CD14-positive monocyte (primary cell): ENCODE data around the gene NUDC. TPM values are rescaled to one million over a fixed set of nuclear protein-coding genes. Genes with fewer than 3 reads are reported as not detected.
A peak's percentile ranks its signal among the peaks of the same experiment; 100 is the strongest.

Source experiments
- DNase-seq, 3 donors: peaks; one replicate each; pipeline ENCODE4 v3.0.0-alpha.2; 2011 to 2022
- H2AFZ ChIP-seq: 2 replicates; pipeline ENCODE4 v1.6.0; 2012; ENCODE audit warnings: mild to moderate bottlenecking, low read depth, low read length, inconsistent platforms; ENCODE audit not compliant: insufficient read depth, poor library complexity, severe bottlenecking
- H3K27ac ChIP-seq, 2 donors: 1 replicate in 1 of 2; 2 replicates in 1 of 2; pipeline ENCODE4 v1.5.1; 2012 to 2013; ENCODE audit warnings: low read length in 2 of 2, control low read depth in 1 of 2, inconsistent platforms in 1 of 2, low read depth in 1 of 2, mild to moderate bottlenecking in 1 of 2
- H3K27me3 ChIP-seq, 2 donors: one replicate each; pipeline versions ENCODE4 v1.6.0 to v1.6.1; 2011 to 2013; ENCODE audit warnings: low read length in 2 of 2; ENCODE audit not compliant: control insufficient read depth in 2 of 2, insufficient read depth in 2 of 2
- H3K36me3 ChIP-seq, 2 donors: replicated peaks in 1 of 2; 1 replicate in 1 of 2; 2 replicates in 1 of 2; pipeline versions ENCODE4 v1.5.1 to v1.6.1; 2012 to 2013; ENCODE audit warnings: low read length in 2 of 2, control low read depth in 1 of 2, inconsistent platforms in 1 of 2, mild to moderate bottlenecking in 1 of 2; ENCODE audit not compliant: insufficient read depth in 2 of 2, control insufficient read depth in 1 of 2
- H3K4me1 ChIP-seq, 2 donors: 1 replicate in 1 of 2; 2 replicates in 1 of 2; pipeline versions ENCODE4 v1.5.1 to v1.6.1; 2012 to 2013; ENCODE audit warnings: low read length in 2 of 2, control low read depth in 1 of 2, inconsistent platforms in 1 of 2, mild to moderate bottlenecking in 1 of 2, moderate library complexity in 1 of 2; ENCODE audit not compliant: insufficient read depth in 2 of 2, control insufficient read depth in 1 of 2
- H3K4me2 ChIP-seq: replicated peaks from 2 replicates; pipeline ENCODE3; 2012; ENCODE audit warnings: low read length, moderate library complexity, mild to moderate bottlenecking; ENCODE audit not compliant: poor library complexity, severe bottlenecking; ENCODE audit errors: extremely low read depth
- H3K4me3 ChIP-seq, 3 experiments: fragments of 200-600 bp in 1 of 3; sonication (generic) in 1 of 3; replicated peaks in 1 of 3; 1 replicate in 2 of 3; 2 replicates in 1 of 3; pipeline ENCODE4 v1.5.1; 2011 to 2013; ENCODE audit warnings: low read length in 3 of 3, mild to moderate bottlenecking in 3 of 3, control low read depth in 2 of 3, low read depth in 2 of 3, inconsistent platforms in 1 of 3, moderate library complexity in 1 of 3
- H3K79me2 ChIP-seq: 2 replicates; pipeline ENCODE4 v1.6.0; 2012; ENCODE audit warnings: mild to moderate bottlenecking, control low read depth, inconsistent platforms, low read length, moderate library complexity; ENCODE audit not compliant: insufficient read depth
- H3K9ac ChIP-seq: 2 replicates; pipeline ENCODE4 v1.6.0; 2017; ENCODE audit warnings: low read length, mild to moderate bottlenecking; ENCODE audit not compliant: insufficient read depth, poor library complexity, severe bottlenecking
- H3K9me3 ChIP-seq, 2 donors: replicated peaks in 1 of 2; 1 replicate in 1 of 2; 2 replicates in 1 of 2; pipeline versions ENCODE4 v1.5.1 to v1.6.1; 2012 to 2013; ENCODE audit warnings: low read length in 2 of 2, control low read depth in 1 of 2; ENCODE audit not compliant: control insufficient read depth in 1 of 2, insufficient read depth in 1 of 2
- H4K20me1 ChIP-seq: 2 replicates; pipeline ENCODE4 v1.6.0; 2012; ENCODE audit warnings: mild to moderate bottlenecking, low read length, control low read depth, moderate library complexity; ENCODE audit not compliant: insufficient read depth
- H3K27ac Mint-ChIP-seq, 7 donors: one replicate each; pipeline ENCODE4 v1.8.0; 2020; ENCODE audit warnings: mild to moderate bottlenecking in 7 of 7, mixed read lengths in 7 of 7, moderate library complexity in 6 of 7, inconsistent platforms in 2 of 7
- H3K27me3 Mint-ChIP-seq, 3 donors: one replicate each; pipeline ENCODE4 v1.8.0; 2021 to 2022; ENCODE audit warnings: low read depth in 3 of 3, mild to moderate bottlenecking in 3 of 3, mixed read lengths in 3 of 3, moderate library complexity in 3 of 3, inconsistent platforms in 1 of 3
- H3K36me3 Mint-ChIP-seq, 2 donors: one replicate each; pipeline ENCODE4 v1.8.0; 2020; ENCODE audit warnings: mixed read lengths in 2 of 2, inconsistent platforms in 1 of 2, mild to moderate bottlenecking in 1 of 2
- H3K4me1 Mint-ChIP-seq: one replicate; pipeline ENCODE4 v1.8.0; 2020; ENCODE audit warnings: mild to moderate bottlenecking, mixed read lengths
- H3K4me3 Mint-ChIP-seq, 2 donors: one replicate each; pipeline ENCODE4 v1.8.0; 2020; ENCODE audit warnings: mild to moderate bottlenecking in 2 of 2, mixed read lengths in 2 of 2, moderate library complexity in 1 of 2
- H3K9me3 Mint-ChIP-seq, 7 donors: one replicate each; pipeline ENCODE4 v1.8.0; 2020 to 2022; ENCODE audit warnings: mixed read lengths in 7 of 7, mild to moderate bottlenecking in 6 of 7, moderate library complexity in 6 of 7, inconsistent platforms in 2 of 7
- WGBS: methylation state at CpG from one replicate; pipeline ENCODE4 v1.1.5; 2013; ENCODE audit warnings: missing lambda C conversion rate; ENCODE audit not compliant: insufficient coverage; 5-methylcytosine and 5-hydroxymethylcytosine counted together
- intact Hi-C, 2 donors: fragments of 100-400 bp; cut with micrococcal nuclease; formaldehyde crosslinking; loops; one replicate each; pipeline versions ENCODE4 v1.15.0 to v1.15.1; 2023
- polyA plus RNA-seq, 3 donors: library from polyadenylated mRNA; depleted of rRNA in 1 of 3; unstranded in 2 of 3; stranded (reverse) in 1 of 3; fragments of 300-500 nt in 2 of 3; fragments of >200 nt in 1 of 3; fragmentation: Illumina TruSeq in 2 of 3; gene quantifications; 1 replicate in 2 of 3; 2 replicates in 1 of 3; pipeline ENCODE4 v1.2.3, GENCODE V29; 2012 to 2021
- TF ChIP-seq, protein P1 (sequence below): fragments of 200-600 bp; IDR thresholded peaks from one replicate; pipeline ENCODE4 v1.8.0; 2022; ENCODE audit warnings: antibody characterized with exemption, mild to moderate bottlenecking

NUDC gene
- polyA plus RNA-seq, 3 donors: 28.3 to 58.3 (median 47.4) TPM

DNA sequence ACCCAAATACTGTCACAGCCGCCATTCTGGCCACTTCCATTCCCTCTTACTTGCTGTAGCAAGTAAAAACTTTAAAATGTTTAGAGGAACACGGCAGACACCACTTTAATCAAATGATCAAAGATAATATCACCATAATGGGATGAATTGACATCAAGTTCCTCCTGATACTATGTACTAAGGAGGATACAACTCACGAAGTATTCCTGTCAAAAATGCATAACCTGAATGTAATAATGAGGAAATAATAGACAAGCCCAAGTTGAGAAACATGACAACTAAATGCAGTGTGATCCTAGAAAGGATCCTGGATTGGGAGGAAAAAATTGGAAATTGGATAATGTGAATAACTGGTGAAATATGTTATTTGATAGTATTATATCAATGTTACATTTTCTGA, 34.8 kb downstream of the NUDC start:
- H3K4me3 Mint-ChIP-seq: no peak overlapping the region
- Histone ChIP-seq H3K9ac (no peak overlapping the region), H3K4me2 (no peak overlapping the region), H3K27me3 (peaks cover 26 to 29% of the 10 kb centered on the region in 2 donors), H3K27ac (no peak overlapping the region), H3K79me2 (no peaks in the 10 kb centered on the region), H3K36me3 (no peaks in the 10 kb centered on the region), H4K20me1 (no peaks in the 10 kb centered on the region), H2AFZ (no peak overlapping the region), H3K4me1 (peaks cover 7 to 14% of the 10 kb centered on the region in 2 donors), H3K9me3 (peaks cover 0 to 11% of the 10 kb centered on the region in 2 donors), H3K4me3 (no peak overlapping the region)
- TF ChIP-seq, protein P1, sequence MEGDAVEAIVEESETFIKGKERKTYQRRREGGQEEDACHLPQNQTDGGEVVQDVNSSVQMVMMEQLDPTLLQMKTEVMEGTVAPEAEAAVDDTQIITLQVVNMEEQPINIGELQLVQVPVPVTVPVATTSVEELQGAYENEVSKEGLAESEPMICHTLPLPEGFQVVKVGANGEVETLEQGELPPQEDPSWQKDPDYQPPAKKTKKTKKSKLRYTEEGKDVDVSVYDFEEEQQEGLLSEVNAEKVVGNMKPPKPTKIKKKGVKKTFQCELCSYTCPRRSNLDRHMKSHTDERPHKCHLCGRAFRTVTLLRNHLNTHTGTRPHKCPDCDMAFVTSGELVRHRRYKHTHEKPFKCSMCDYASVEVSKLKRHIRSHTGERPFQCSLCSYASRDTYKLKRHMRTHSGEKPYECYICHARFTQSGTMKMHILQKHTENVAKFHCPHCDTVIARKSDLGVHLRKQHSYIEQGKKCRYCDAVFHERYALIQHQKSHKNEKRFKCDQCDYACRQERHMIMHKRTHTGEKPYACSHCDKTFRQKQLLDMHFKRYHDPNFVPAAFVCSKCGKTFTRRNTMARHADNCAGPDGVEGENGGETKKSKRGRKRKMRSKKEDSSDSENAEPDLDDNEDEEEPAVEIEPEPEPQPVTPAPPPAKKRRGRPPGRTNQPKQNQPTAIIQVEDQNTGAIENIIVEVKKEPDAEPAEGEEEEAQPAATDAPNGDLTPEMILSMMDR: no peak
- WGBS: no CpG with 5 or more reads among the region's 3 CpGs
- DNase-seq: no peak
- H3K9me3 Mint-ChIP-seq: peaks cover 2 to 10% (median 5%) of the 10 kb centered on the region in 7 donors
- intact Hi-C loops: no loop called here
- peaks cover 35 to 55% (median 43%) of the 10 kb centered on the region in 3 donors for H3K27me3 Mint-ChIP-seq
- H3K27ac Mint-ChIP-seq: no peak overlapping the region
- peaks cover 3 to 4% of the 10 kb centered on the region in 2 donors for H3K36me3 Mint-ChIP-seq
- H3K4me1 Mint-ChIP-seq: peaks cover 13% of the 10 kb centered on the region

DNA sequence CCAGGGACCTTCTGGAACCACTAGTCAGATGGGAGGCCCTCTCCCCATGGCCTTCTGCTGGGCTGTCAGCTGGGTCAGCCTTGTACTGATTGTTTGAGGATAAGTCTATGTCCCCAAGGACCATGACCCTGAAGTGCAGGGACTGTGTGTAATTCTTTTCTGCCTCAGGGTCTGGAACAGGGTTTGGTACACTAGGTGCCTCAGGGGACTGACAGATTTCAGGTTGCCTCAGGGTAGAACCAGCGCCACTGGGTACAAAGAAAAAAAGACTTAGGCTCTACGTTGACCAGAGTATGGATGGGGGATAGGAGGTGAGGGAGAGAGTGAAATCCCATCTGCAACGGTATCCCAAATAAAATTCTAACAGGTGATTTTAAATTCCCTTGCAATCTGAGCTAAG, 35.8 kb downstream of the NUDC start:
- TF ChIP-seq, protein P1: no peak
- H3K9me3 Mint-ChIP-seq: peaks cover 2 to 10% (median 5%) of the 10 kb centered on the region in 7 donors
- Histone ChIP-seq H3K9me3 (peaks cover 0 to 11% of the 10 kb centered on the region in 2 donors), H3K4me1 (peaks cover 7 to 14% of the 10 kb centered on the region in 2 donors), H3K4me2 (no peak overlapping the region), H4K20me1 (no peaks in the 10 kb centered on the region), H3K4me3 (no peak overlapping the region), H3K27ac (no peak overlapping the region), H3K79me2 (no peaks in the 10 kb centered on the region), H3K36me3 (no peaks in the 10 kb centered on the region), H2AFZ (no peak overlapping the region), H3K27me3 (peaks cover 33 to 39% of the 10 kb centered on the region in 2 donors), H3K9ac (no peak overlapping the region)
- intact Hi-C loops: no loop called here
- H3K4me3 Mint-ChIP-seq: peak overlapping the region in 1 of 2 donors; percentile 59
- H3K27me3 Mint-ChIP-seq: peaks cover 44 to 64% (median 47%) of the 10 kb centered on the region in 3 donors
- no peak for DNase-seq
- no peak overlapping the region for H3K27ac Mint-ChIP-seq
- 100% methylated on average over 1 of the region's 3 CpGs for WGBS
- peaks cover 13% of the 10 kb centered on the region for H3K4me1 Mint-ChIP-seq
- H3K36me3 Mint-ChIP-seq: peaks cover 3 to 4% of the 10 kb centered on the region in 2 donors
